GM19324 (cell line): ENCODE data around the gene CMIP.

ENCODE experiments used
- ATAC-seq: cut with Tn5 transposase; IDR thresholded peaks from one replicate; pipeline ENCODE4 v1.9.1; 2021; ENCODE audit warnings: mild to moderate bottlenecking, moderate library complexity; ENCODE audit not compliant: unreplicated experiment, low FRiP score

Gene CMIP

DNA sequence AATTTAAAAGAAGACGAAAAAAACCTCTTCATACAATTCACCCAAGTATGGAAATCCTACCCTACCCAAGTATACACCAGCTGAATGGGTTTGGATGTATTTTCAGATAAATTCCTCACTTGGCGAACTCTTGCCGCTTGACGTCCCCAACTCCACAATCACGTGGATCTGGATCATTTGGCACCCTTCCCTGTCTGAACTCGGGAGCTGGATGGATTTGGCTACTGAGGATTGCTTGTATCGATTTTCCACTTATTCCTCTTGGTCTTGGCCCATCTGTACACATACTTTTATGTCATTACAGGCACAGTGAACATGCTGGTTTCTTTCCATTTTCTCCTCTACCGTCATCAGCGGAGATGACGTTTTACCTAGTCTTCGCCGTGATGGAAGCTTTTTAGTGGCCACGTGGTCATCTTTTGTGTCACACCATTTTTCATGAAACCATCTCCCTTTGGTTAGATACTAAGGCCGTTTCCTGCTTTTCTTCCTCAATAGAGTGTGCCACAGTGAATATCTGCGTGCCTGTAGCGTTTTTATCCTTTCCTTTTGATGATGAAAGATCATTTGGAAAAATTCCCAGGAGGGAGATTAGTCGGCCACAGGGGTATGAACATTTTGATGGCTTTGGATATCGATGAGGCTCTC lies 47.1 kb downstream of the CMIP start:
- no peak for ATAC-seq

DNA sequence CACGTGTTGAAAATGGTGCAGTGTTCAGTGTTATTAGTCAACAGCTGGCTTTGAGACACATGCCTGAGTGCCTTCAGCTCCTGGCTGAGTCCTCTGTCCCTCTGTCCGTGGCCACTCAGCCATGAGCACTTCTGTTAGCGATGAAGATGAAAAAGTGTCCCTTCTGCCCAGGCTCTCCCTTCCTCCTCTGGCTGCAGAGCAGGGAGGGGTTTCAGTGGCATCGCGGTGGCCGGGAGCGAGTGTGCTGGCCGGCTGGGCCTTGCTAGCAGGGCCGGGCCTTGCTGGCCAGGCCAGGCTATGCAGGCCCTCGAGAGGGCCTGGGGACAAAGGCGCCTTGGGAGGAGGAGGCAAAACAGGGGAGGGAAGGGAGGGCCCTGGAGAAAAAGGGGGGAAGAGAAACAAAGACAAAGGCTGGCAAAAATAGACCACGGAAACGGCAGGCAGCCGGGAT lies 47.7 kb downstream of the CMIP start:
- ATAC-seq, result no peak

DNA sequence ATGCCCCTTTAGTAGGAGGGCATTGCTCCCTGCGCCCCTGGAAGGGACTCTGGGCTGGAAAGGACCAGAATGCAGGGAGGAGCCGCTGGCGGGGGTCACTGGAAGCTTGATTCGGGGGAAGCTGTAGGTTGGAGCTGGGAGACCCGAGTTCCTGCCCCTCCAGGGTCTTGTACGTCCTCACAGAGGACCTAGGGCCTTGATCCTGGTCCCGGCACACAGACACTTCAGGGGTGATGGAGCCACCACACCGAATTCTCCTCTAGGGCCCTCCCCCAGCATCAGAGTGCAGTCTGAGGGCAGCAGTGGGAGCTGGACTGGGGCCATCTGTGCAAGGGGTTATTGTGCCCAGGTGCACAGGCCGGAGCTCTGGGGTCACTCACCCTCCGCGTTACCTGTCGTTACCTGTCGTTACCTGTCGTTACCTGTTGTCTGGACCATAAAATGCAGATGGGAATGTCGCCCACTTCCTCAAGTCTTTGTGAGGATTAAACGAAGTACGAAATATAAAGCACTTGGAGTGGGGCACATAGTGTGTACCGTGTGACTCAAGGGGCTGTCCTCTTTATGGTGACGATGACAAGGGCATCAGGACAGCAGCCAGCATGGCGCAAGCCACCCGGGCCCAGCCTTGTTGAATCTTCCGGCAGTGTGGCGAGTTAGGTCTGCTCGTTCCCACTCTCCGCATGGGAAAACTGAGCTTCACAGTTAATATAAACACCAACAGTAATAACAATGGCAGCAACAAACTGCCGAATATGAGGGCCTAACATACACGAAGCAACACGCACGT lies 48.6 kb downstream of the CMIP start:
- ATAC-seq, result no peak

DNA sequence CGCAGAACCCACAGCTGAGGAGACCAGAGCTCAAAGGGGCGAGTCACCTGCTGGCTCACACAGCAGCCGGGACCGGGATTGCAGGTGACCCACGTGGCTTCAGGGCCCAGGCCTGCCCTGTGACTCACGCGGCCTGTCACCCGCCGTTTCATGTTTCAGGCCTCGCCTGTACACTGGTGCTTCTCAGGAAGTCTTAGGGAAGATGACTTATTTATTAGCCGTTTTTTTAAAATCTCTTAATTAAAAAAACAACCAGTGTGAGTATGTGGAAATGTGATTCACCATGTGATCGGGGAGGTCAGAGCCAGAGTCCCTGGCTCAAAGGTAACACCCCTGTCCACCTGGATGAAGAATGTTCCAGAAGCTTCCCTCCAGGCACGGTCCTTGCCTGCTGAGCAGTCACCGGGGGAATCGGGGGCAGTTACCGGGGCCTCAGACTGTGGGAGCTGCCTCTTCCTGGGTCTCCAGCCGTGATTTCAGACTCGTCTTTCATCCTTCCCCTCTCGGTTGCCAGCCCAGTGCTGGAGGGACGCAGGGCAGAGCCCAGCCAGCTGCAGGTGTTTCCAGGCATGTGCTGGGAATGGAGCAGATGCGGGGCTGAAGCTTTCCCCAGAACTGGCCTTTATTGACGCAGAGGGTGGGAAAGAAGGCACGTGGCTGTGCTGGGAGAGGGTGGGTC lies 49.3 kb downstream of the CMIP start:
- no peak for ATAC-seq

DNA sequence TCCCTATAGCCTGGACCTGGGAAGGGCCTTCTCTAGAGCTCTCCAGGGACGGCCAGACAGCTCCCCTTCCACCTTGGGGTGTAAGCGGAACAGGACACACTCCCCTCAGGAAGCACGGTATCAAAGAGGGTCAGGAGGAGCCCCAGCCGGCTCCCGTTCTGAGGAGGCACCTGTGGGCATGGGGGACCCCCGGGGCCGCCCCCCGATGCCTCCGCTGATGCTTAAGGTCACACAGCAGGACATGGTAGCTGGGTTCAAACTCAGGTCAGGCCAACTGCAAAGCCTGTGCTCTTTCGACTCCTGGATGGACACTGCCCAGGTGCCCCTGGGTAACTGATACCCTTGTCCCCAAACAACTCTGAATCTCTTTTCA lies 49.8 kb downstream of the CMIP start:
- no peak for ATAC-seq

DNA sequence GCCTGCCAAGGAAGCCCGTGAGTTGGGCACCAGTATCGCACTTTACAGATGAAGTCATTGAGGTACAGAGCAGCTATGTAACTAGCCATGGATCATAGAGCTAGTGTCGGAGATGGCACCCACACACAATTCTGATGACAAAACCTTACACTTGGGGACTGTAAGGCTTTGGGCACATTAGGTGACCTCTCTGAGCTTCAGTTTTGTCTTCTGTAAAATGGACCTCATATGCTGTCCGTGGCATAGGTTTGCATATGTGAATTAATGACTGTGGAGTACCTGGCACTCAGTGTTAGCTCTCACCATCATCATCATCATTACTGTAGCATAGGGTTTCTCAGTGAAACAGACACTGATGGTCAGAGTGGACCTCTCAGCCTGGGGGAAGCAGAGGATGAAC lies 50.3 kb downstream of the CMIP start:
- ATAC-seq, result no peak

DNA sequence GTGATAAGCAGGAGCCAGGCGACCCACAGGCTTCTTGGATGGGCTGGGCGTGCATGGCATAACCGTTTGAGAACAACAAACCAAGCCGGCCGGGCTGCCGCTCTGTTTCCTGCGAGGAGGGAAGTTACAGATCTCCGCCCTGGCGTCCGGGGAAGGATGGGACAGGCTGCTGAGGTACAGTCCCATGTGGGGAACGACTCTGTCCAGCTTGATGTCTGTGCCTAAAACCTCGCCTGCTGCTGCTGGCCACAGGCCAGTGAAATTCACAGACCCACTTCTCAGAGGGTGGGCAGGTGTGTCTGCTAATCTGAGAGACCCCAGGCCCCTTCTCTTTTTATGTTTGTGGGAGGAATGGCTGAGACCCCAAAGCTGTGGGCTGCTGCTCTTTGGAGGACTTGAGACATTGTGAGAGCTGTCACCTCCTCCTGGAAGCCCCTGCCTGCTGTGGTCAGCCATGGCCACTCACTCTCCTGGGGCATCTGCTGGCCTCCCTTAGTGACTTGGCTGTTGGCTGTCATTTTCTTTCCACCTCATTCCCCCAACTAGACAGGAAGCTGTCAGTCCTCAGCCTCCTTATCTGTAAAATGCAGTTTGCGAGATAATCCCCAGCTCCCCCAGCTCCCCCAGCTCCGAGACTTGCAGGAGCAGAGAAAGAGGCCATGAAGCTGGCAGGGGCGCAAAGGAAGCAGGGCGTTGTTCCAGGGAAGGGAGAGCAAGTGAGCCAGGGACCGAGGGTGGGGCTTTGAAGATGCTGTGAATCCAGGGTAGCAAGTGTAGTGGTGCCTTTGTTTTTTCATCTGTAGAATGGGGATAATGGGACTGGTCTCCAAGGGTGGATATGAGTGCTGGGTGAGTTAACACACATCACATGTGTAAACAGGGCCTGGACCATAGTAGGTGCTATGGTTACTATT lies 51.0 kb downstream of the CMIP start:
- no peak for ATAC-seq

DNA sequence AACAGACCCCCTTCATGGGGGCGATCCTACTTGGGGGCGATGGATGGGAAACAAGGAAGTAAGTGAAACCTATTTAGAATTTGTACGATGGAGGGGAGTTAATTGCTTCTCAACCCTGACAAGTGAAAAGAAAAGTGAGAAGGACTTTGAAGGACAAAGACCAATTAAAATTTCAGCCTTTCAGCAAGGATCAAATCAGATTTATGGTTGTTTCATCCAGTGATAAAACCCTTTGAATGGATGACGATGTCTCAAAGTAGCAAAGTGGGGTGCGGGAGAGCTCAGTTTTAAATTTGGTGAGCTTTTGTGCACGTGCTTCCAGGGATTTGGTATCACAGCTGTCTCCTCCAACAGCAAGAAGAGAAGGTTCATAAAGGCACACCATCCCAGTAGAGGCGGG lies 51.7 kb downstream of the CMIP start:
- ATAC-seq, result no peak

DNA sequence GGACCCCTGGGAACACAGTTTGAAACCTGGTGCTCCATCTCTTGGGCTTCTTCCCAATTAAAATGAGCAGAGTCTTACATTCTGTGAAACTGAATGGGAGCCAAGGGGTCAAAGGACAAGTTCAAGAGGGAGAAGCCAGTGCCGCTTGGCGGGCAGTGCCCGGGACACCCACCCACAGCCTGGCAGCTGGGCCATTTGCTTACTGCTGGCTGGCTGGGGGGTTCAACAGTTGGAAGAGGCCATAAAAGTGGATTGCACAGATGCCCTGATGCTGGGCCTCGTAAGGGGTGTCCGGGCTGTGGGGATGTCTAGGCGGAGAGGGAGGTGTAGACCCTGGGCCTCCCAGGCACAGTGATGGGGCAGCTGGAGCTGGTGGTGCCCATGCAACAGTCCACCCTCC lies 52.1 kb downstream of the CMIP start:
- no peak for ATAC-seq

DNA sequence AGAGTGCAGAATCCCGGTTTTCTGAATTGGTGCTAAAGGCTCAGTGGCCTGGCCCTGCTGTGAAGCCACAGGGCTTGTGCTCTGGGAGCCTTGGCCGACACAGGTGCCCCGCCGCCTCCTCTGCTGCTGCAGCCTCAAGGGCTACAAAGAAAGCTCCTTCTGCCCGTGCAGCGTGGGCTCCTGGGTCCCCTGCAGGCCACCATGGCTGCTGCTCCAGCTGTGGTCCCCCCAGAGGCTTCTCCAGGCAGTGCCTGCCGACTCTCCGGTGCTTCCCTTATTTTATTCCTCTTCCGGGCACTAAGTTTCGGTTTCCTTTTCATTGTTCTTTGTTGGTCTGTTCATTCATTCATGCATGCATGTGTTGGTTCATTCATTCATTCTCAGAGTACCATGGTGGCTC lies 53.1 kb downstream of the CMIP start:
- ATAC-seq, result no peak

DNA sequence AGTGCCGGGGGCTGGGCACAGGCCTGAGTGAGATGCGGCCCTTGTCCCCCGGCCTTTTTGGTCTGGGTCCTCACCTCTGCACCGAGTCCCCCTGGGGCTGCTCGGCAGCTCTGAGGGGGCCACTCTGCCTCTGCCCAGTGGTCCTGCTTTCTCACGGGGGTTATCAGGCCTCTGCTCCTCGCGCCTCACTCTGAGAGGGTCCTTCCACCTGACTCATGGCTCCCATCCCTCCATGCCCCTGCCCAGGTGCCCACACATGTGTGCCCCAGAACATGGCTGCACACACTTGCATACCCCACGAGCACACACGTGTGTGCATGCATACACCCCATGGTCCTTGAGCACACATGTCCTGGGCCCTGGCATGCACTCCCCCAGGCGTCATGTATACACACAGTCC lies 53.7 kb downstream of the CMIP start:
- no peak for ATAC-seq

DNA sequence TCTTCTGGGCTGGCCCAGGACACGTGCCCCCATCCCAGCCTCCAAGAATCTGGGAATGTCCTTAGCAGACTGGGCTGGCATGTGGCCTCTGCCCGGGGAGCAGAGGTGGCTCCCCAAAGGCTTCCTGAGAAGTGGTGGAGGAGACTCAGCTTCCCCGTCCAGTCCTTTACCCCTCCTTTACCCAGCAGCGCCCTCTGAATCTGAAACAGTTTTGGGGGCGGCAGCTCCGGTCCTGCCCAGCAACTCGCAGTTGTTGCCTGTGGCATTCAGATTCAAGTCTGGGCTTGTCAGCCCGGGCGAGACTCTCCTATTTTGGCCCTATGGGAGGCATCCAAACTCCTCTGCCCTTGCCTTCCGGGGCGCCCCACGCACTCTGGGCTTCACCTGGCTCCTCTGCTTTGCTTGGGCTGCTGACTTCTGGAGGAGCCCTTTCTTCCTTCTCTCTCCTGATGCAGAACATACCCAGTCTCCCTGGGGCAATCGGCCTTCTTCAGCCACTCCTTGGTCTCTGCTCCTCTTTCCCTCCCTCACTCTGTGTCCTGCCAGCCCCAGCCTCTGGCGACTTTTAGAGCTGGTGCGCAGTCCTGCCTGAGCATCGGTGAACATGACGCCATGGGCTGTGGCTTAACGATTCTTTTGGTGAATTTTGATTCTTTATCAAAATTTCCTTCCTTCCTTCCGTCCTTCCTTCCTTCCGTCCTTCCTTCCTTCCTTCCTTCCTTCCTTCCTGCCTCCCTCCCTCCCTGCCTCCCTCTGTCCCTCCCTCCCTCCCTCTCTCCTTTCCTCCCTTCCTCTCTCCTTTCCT lies 55.2 kb downstream of the CMIP start:
- ATAC-seq, result no peak

DNA sequence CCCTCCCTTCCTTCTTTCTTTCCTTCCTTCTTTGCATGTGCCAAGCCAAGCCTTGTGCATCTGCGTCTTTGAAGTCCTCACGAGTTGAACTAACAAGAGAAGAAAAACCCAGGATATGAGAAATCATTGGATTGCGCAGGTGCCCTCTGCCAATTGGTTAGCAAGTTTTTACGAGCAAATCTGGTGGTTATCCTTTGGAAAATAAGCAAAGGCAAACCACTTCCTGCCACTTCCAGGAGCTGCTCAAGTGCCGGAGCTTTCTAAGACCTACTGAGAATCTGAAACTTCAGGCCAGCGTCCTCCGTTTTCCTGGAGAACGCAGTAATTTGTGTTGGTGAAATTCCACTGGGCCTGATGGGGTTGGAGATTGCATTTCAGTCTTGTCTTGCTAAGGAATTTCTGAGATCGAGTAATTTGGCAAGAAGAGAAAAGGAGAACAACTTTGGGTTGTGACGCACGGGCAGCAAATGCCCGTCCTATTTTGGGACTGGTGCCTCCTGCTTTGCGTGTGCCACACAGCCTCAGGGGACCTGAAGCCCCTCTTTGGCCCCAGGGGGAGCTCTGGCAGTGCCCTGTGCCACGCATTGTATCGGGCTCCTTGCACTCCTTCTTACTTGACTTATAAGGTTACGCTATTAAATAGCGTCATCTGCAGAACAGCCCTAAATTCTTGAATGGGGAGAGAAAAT lies 56.4 kb downstream of the CMIP start:
- no peak for ATAC-seq

DNA sequence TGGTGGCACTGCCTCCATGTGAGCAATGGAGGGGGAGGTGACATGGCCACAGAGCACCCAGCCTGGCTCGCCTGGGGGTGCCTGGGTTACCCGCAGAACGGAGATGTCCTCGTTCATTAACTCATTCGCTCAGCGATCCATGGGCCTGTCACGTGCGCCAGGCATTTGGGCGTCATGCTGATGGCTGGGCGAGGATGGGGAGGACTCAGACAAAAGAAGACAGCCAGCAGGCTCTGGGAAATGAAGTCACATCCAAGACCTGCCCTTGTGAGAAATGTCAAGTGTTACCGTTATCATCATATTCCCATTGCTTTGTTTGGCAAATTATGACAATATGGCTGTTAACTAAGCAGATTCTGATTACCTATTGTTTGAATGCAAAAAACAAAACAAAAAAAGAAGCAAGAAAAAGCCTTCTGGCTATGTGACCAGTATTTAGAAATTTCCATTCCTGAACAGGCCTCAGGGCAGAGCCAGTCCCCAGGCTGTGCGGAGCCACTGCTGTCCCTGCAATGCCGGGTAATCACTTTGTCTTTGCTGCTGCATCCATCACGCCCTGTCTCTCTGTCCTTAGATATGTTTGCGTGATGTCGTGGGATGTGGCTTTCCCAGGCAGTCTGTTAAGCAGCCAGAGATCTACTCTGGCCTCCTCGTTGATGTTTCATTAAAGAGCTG lies 57.9 kb downstream of the CMIP start:
- ATAC-seq, result no peak

DNA sequence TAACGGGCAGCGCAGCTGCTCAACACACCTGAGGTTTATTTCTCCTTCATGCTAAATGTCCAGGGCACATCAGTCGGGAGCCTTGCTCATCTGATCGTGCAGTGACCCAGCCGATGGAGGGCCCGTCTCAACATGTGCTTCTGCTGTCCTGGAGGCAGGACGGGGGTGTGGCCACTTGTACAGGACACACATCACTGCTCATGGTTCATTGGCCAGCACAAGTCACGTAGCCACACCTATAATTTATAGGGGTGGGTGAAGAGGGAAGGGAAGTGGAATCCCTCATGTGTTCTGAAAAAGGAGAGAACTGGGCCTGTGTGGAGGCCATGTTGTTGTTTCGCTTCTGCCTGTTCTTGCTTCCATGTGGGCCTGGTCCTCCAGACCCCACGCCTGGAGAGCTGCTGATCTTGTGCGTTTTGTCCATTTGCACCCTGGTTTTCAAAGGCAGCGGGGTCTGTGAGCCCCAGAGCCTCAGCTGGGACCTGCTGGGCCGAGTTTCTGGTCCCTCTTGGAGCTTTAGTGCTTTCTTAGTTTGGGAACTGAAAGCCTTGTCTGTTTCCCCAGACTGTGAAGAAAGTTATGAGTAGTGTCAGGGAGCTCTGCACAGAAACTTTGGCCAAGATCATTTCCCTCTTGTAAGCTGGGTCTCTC lies 60.5 kb downstream of the CMIP start:
- peak; percentile 54 for ATAC-seq

DNA sequence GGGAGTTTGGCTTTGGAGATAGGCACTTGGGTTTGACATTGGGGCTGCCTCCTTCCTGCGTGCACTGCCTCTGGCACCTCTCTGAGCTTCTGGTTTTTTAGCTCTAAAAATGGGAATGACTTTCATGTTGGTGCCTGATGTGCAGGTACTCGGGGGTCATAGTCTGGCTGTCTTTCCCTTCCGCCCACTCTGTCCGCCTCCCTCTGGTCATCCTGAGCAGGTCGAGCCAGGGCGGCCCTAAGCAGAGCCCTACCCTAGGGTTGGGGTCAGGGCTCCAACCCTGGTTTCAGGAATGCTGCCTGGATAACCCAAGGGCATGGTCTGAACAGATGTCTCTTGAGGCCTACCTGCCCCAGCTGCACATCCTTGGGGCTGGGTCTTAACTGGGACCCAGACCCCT lies 64.8 kb downstream of the CMIP start:
- ATAC-seq, result no peak

DNA sequence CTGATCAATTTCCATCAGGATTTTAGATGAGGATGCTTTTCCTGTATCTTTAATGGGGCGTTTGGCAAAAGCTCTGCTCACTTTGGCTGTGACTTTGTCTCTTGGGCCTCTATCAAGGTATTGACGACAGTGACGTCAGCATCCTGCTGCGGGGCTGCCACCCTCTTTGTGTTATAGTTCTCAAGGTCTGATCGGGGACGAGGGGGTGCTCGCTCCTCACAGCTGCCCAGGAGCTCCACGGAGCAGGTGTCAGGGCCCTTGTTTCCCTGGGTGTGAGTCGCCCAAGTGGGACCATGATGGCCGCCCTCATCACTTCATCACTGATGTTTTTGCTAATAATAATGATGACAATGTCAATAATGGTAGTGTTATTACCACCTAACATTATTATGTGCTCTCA lies 65.4 kb downstream of the CMIP start:
- no peak for ATAC-seq

DNA sequence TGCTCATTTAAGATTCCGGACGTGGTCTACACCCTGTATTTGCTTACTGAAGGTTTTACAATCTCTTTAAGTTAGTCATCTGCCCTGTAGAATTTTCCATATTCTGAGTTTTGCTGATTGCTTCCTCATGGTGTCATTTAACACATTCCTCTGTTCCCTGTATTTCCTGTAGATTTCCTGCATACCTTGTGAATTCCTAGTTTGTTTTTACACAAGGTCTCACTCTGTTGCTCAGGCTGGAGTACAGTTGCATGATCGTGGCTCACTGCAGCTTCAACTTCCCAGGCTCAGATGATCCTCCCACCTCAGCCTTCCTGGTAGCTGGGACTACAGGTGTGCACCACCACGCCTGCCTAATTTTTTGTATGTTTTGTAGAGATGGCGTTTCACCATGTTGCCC lies 66.8 kb downstream of the CMIP start:
- ATAC-seq, result no peak
